Progenitor cell of endocrine pancreas (in vitro differentiated cells): ENCODE data around the gene UBAP2. TPM values are rescaled to one million over a fixed set of nuclear protein-coding genes. Genes with fewer than 3 reads are reported as not detected.
A peak's percentile ranks its signal among the peaks of the same experiment; 100 is the strongest.

ENCODE experiments used
- DNase-seq: peaks from one replicate; pipeline ENCODE4 v3.0.0; 2021; ENCODE audit warnings: low spot score; ENCODE audit not compliant: unreplicated experiment
- H3K27ac Mint-ChIP-seq: 2 replicates; pipeline ENCODE4 v1.8.0; 2021; ENCODE audit warnings: mild to moderate bottlenecking, moderate library complexity, mixed read lengths
- H3K27me3 Mint-ChIP-seq: 2 replicates; pipeline ENCODE4 v1.8.0; 2021; ENCODE audit warnings: mixed read lengths
- H3K36me3 Mint-ChIP-seq: 2 replicates; pipeline ENCODE4 v1.8.0; 2022; ENCODE audit warnings: mixed read lengths; ENCODE audit not compliant: insufficient read depth
- H3K4me1 Mint-ChIP-seq: 2 replicates; pipeline ENCODE4 v1.8.0; 2021; ENCODE audit warnings: low read depth, mixed read lengths
- H3K4me3 Mint-ChIP-seq: 2 replicates; pipeline ENCODE4 v1.8.0; 2021; ENCODE audit warnings: low read depth, mild to moderate bottlenecking, moderate library complexity, mixed read lengths
- H3K9me3 Mint-ChIP-seq: 2 replicates; pipeline ENCODE4 v1.8.0; 2021; ENCODE audit warnings: low read depth, mixed read lengths
- total RNA-seq: library from RNA; stranded (reverse); gene quantifications from 2 replicates; pipeline ENCODE4 v1.2.1, GENCODE V29; 2021
- TF ChIP-seq, protein P1 (sequence below): fragments of 200-600 bp; sonication (generic); IDR thresholded peaks from one replicate; pipeline ENCODE4 v1.5.0; 2021; ENCODE audit warnings: antibody characterized with exemption, mild to moderate bottlenecking; ENCODE audit not compliant: unreplicated experiment

The UBAP2 gene
- total RNA-seq, 1 donor from 2014 or later: 56.7 TPM

DNA sequence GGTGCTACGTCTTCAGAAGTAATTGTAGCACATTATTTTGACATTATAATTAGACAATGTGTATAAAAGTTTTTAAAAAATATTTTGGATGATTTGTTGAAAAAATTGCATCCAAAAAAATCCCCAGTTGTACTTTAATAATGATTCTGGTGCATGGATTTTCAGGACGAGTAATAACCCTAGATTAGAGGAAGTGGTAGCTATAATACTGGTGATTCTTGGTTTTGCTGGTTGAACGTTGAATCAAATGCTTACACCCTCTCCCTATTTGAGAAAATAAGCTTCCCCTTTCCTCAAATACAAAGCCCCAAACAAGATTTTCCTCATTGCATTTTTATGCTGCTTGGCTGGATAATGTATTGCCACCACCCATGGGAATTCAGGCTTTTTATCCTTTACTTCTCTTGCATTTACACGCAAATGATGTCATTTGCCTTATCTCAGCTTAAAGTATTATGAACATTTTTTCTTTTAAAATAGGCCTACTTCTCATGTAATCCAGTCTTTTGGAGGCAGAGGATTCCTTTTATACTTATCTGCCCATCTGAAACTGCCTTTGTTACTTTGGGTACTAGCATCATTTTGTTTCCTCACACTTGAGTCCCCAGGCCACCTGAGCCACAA, 145.4 kb downstream of the UBAP2 start:
- Mint-ChIP-seq H3K4me1 (peaks cover 3% of the 10 kb centered on the region), H3K4me3 (no peak overlapping the region), H3K27ac (peak overlapping the region; percentile 51), H3K27me3 (no peaks in the 10 kb centered on the region), H3K9me3 (peaks cover 2% of the 10 kb centered on the region), H3K36me3 (peaks cover 18% of the 10 kb centered on the region)
- no peak for DNase-seq
- TF ChIP-seq, protein P1, sequence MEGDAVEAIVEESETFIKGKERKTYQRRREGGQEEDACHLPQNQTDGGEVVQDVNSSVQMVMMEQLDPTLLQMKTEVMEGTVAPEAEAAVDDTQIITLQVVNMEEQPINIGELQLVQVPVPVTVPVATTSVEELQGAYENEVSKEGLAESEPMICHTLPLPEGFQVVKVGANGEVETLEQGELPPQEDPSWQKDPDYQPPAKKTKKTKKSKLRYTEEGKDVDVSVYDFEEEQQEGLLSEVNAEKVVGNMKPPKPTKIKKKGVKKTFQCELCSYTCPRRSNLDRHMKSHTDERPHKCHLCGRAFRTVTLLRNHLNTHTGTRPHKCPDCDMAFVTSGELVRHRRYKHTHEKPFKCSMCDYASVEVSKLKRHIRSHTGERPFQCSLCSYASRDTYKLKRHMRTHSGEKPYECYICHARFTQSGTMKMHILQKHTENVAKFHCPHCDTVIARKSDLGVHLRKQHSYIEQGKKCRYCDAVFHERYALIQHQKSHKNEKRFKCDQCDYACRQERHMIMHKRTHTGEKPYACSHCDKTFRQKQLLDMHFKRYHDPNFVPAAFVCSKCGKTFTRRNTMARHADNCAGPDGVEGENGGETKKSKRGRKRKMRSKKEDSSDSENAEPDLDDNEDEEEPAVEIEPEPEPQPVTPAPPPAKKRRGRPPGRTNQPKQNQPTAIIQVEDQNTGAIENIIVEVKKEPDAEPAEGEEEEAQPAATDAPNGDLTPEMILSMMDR: no peak

DNA sequence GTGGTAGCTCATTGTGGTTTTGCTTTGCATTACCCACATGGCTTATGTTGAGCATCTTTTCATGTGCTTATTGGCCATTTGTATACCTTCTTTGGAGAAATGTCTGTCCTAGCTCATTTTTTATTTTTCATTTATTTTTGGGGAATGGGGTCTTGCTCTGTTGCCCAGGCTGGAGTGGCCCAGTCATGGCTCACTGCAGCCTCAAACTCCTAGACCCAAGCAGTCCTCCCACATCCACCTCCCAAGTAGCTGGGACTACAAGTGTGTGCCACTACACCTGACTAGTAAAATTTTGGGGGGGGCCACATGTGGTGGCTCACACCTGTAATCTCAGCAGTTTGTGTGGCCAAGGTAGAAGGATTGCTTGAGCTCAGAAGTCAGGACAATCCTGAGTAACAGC, 154.4 kb downstream of the UBAP2 start:
- Mint-ChIP-seq H3K4me3 (no peak overlapping the region), H3K27ac (no peak overlapping the region), H3K4me1 (no peaks in the 10 kb centered on the region), H3K36me3 (peaks cover 12% of the 10 kb centered on the region), H3K27me3 (no peaks in the 10 kb centered on the region), H3K9me3 (no peaks in the 10 kb centered on the region)
- TF ChIP-seq, protein P1: no peak
- DNase-seq: no peak

DNA sequence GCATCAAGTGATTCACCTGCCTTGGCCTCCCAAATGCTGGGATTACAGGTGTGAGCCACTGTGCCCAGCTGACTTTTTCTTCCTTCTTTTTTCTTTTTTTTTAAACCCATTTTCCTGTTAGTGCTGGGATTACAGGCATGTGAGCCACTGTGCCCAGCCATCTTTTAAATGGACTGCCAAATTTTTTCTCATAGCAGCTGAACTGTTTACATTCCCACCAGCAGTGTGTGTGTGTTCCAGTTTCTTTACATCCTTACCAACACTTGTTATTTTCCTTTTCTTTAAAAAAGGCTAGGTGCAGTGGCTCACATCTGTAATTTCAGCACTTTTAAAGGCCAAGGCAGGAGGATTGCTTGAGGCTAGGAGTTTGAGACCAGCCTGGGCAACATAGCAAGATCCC, 154.8 kb downstream of the UBAP2 start:
- Mint-ChIP-seq H3K4me3 (no peak overlapping the region), H3K9me3 (no peaks in the 10 kb centered on the region), H3K4me1 (no peaks in the 10 kb centered on the region), H3K36me3 (peaks cover 12% of the 10 kb centered on the region), H3K27me3 (no peaks in the 10 kb centered on the region), H3K27ac (no peak overlapping the region)
- TF ChIP-seq, protein P1: no peak
- DNase-seq: no peak

DNA sequence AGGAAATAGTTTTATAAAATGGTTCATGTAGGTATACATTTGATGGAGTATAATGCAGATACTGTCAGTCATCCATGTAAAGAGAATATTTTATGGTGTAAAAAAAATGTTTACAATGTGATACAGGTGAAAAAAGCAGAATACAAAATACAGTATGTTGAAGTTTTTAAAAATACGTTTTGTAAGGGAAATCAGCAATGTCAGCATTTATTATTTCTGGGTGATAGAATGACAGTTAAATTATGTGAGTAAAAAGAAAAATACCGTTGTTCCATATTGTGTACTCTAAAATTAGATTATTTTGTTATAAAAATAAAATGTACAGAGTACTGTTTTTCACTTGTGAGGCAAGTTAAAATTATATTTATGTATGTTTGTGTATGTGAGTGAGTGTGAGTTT, 162.7 kb downstream of the UBAP2 start:
- H3K9me3 Mint-ChIP-seq: no peaks in the 10 kb centered on the region
- H3K27me3 Mint-ChIP-seq: no peaks in the 10 kb centered on the region
- TF ChIP-seq, protein P1: no peak
- no peak overlapping the region for H3K4me3 Mint-ChIP-seq
- H3K27ac Mint-ChIP-seq: peak overlapping the region; percentile 79
- H3K36me3 Mint-ChIP-seq: peaks cover 5% of the 10 kb centered on the region
- peaks cover 26% of the 10 kb centered on the region for H3K4me1 Mint-ChIP-seq
- DNase-seq: no peak

DNA sequence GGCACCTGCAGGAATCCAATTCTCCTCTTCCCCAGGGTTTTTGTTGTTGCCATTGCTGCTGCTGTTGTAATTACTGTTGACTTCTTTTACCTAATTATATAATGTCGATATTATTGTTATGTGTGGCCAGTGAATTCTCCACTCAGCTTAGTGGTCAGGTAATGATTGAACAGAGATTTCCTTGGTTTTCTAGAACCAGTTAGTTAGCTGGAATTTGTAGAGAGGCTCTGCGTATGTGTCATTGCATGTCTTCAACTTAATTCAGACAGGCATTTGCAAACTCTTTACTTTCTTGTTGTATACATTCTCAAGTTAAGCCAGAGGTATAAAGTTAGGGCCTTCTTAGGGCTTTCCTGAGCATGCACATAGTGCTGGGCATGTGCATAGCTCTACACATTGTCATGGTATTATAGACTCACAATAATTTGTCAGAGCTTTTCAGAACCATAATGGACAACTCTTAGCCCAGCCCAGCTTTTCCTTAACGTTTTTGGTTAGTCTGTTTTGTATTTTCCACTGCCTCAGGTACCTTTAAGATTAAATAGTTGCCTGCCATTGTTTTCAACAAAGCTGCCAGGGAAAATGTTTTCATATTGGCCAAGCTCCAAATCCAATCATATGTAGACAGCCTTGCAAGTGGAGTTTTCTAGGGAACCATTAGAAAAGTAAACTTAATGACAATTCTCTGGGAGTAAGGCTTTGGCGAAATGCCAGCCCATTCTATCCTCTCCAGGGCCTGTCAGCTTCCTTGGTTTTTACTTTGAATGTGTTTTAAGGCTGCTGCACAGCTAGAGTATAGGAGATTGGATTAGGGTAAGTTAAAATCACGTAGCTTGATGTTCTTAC, 163.6 kb downstream of the UBAP2 start:
- H3K36me3 Mint-ChIP-seq: peaks cover 5% of the 10 kb centered on the region
- TF ChIP-seq, protein P1: no peak
- peaks cover 30% of the 10 kb centered on the region for H3K4me1 Mint-ChIP-seq
- H3K27me3 Mint-ChIP-seq: no peaks in the 10 kb centered on the region
- no peak for DNase-seq
- no peak overlapping the region for H3K4me3 Mint-ChIP-seq
- no peaks in the 10 kb centered on the region for H3K9me3 Mint-ChIP-seq
- peak overlapping the region; percentile 79 for H3K27ac Mint-ChIP-seq
